SK-N-SH (cell line): Measurements from ENCODE around the gene HEPHL1. TPM values are rescaled to one million over a fixed set of nuclear protein-coding genes. Genes with fewer than 3 reads are reported as not detected.
"Not testable (repeated sequence)": the region's sequence is repeated elsewhere in the genome, so short reads cannot be mapped to it uniquely, and the experiment has no call there.

Source experiments
- CTCF ChIA-PET: fragments of 300-600, 350-600 bp; formaldehyde crosslinking; extraction: SDS; loops from one replicate; lab custom pipeline; 2021; lab: Yijun Ruan, JAX
- POLR2A ChIA-PET: fragments of 350-600 bp; sonication (Branson Sonifier 250); formaldehyde crosslinking; extraction: SDS; loops from one replicate; lab custom pipeline; 2020; ENCODE audit warnings: antibody characterized with exemption, inconsistent platforms; lab: Yijun Ruan, JAX
- DNase-seq: peaks from one replicate; pipeline ENCODE4 v3.0.0; 2012
- H2AFZ ChIP-seq: fragments of 200-600 bp; sonication (generic); 2 replicates; pipeline ENCODE4 v1.8.1; 2016; ENCODE audit warnings: antibody characterized with exemption, mild to moderate bottlenecking, low read depth
- H3F3A ChIP-seq: fragments of 200-600 bp; sonication (generic); replicated peaks from 2 replicates; pipeline ENCODE3; 2016; ENCODE audit warnings: antibody characterized with exemption, mild to moderate bottlenecking; ENCODE audit not compliant: insufficient read depth
- H3K27ac ChIP-seq, 2 experiments: fragments of 200-500 bp in 1 of 2; fragments of 200-600 bp in 1 of 2; sonication (Bioruptor generic) in 1 of 2; sonication (generic), shearing (Covaris generic) in 1 of 2; 2 replicates each; pipeline versions ENCODE4 v1.5.1 to v1.6.1; 2014 to 2016; ENCODE audit warnings: low read depth in 2 of 2, inconsistent platforms in 1 of 2, low read length in 1 of 2, mild to moderate bottlenecking in 1 of 2, mixed read lengths in 1 of 2
- H3K27me3 ChIP-seq: fragments of 200-600 bp; sonication (generic), shearing (Covaris generic); 2 replicates; pipeline ENCODE4 v1.6.1; 2016; ENCODE audit warnings: mixed run types; ENCODE audit not compliant: insufficient read depth
- H3K36me3 ChIP-seq, 2 experiments: fragments of 200-500 bp in 1 of 2; fragments of 200-600 bp in 1 of 2; sonication (Bioruptor generic) in 1 of 2; sonication (generic) in 1 of 2; replicated peaks in 1 of 2; 2 replicates each; pipeline versions ENCODE3 to v1.5.1; 2014 to 2016; ENCODE audit warnings: low read length in 1 of 2, mild to moderate bottlenecking in 1 of 2; ENCODE audit not compliant: insufficient read depth in 2 of 2, control insufficient read depth in 1 of 2
- H3K4me1 ChIP-seq, 2 experiments: fragments of 200-500 bp in 1 of 2; fragments of 200-600 bp in 1 of 2; sonication (Bioruptor generic) in 1 of 2; sonication (generic), shearing (Covaris generic) in 1 of 2; 2 replicates each; pipeline versions ENCODE4 v1.5.1 to v1.6.1; 2014 to 2016; ENCODE audit warnings: low read depth in 1 of 2, low read length in 1 of 2, mixed run types in 1 of 2; ENCODE audit not compliant: insufficient read depth in 2 of 2, control insufficient read depth in 1 of 2
- H3K4me2 ChIP-seq: fragments of 200-600 bp; sonication (generic), shearing (Covaris generic); 2 replicates; pipeline ENCODE4 v1.6.1; 2017; ENCODE audit warnings: mixed run types
- H3K4me3 ChIP-seq, 2 experiments: fragments of 200-500 bp in 1 of 2; fragments of 200-600 bp in 1 of 2; sonication (Bioruptor generic) in 1 of 2; sonication (generic), shearing (Covaris generic) in 1 of 2; 2 replicates each; pipeline versions ENCODE4 v1.5.1 to v1.8.1; 2014 to 2016; ENCODE audit warnings: low read depth in 2 of 2, inconsistent platforms in 1 of 2, low read length in 1 of 2, mild to moderate bottlenecking in 1 of 2, mixed read lengths in 1 of 2, moderate library complexity in 1 of 2
- H3K79me2 ChIP-seq: fragments of 200-600 bp; sonication (generic); 2 replicates; pipeline ENCODE4 v1.8.1; 2017; ENCODE audit warnings: mild to moderate bottlenecking; ENCODE audit not compliant: insufficient read depth
- H3K9ac ChIP-seq: fragments of 200-600 bp; sonication (generic); 2 replicates; pipeline ENCODE4 v1.6.1; 2017; ENCODE audit warnings: mixed run types
- H3K9me2 ChIP-seq: fragments of 200-600 bp; sonication (generic); 2 replicates; pipeline ENCODE4 v1.6.1; 2017; ENCODE audit warnings: mixed run types
- H3K9me3 ChIP-seq: fragments of 200-600 bp; sonication (generic); 2 replicates; pipeline ENCODE4 v1.6.1; 2017; ENCODE audit warnings: mixed run types, mild to moderate bottlenecking, moderate library complexity
- H4K20me1 ChIP-seq: fragments of 200-600 bp; sonication (generic); 2 replicates; pipeline ENCODE4 v1.6.1; 2017; ENCODE audit warnings: mild to moderate bottlenecking, mixed run types; ENCODE audit not compliant: insufficient read depth
- FOSL2 ChIP-seq: IDR thresholded peaks from 2 replicates; pipeline ENCODE4 v1.4.0; 2012; ENCODE audit warnings: low read depth, mild to moderate bottlenecking, moderate library complexity, borderline replicate concordance
- FOXJ3 ChIP-seq: sonication (generic); formaldehyde crosslinking; IDR thresholded peaks from 2 replicates; pipeline ENCODE4 v1.5.1; 2020; ENCODE audit warnings: mild to moderate bottlenecking, missing genetic modification reagents
- RXRA ChIP-seq: IDR thresholded peaks from 2 replicates; pipeline ENCODE4 v1.4.0; 2012; ENCODE audit warnings: low read depth, mild to moderate bottlenecking, borderline replicate concordance
- TAF1 ChIP-seq: IDR thresholded peaks from 2 replicates; pipeline ENCODE4 v1.6.1; 2012; ENCODE audit warnings: low read depth, mild to moderate bottlenecking, low read length, moderate library complexity, borderline replicate concordance
- WGBS: methylation state at CpG from one replicate; pipeline ENCODE4 v1.1.6; 2017; ENCODE audit warnings: low lambda C conversion rate; 5-methylcytosine and 5-hydroxymethylcytosine counted together
- polyA plus RNA-seq, 3 experiments: library from polyadenylated mRNA; depleted of rRNA; stranded (reverse); fragments of >200 nt; gene quantifications; 2 replicates each; pipeline ENCODE4 v1.2.3, GENCODE V29; 2012
- TF ChIP-seq, protein P1 (sequence below): IDR thresholded peaks from 2 replicates; pipeline ENCODE4 v1.6.1; 2012; ENCODE audit warnings: mild to moderate bottlenecking, low read depth, low read length, moderate library complexity
- TF ChIP-seq, protein P2 (sequence below): fragments of 200-600 bp; sonication (generic); IDR thresholded peaks from 2 replicates; pipeline ENCODE4 v1.6.1; 2017; ENCODE audit warnings: antibody characterized with exemption, mild to moderate bottlenecking, moderate library complexity

The HEPHL1 gene
- polyA plus RNA-seq, 1 of the 3 experiments (the other 2 are of a cell fraction), result not detected

DNA sequence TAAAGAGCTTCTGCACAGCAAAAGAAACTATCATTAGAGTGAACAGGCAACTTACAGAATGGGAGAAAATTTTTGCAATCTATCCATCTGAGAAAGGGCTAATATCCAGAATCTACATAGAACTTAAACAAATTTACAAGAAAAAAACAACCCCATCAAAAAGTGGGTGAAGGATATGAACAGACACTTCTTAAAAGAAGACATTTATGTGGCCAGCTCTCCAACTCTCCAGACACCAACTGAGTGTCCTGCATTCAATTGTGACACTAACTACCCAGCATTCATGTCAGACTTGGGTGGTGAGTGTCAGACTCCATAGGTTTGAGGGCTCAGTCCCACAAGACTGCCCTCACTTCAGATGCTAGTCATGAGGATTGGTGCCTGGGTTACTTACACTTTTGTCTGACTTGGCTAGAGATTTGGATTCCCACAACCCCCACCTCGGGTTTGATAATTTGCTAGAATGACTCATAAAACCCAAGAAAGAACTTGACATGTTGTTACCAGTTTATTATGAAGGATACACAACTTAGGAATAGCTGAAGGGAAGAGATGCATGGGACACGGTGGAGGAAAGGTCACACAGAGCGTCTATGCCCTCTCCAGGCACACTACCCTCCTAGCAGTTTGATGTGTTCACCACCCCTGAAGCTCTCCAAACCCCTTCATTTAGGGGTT lies 44.4 kb upstream of the HEPHL1 start:
- H3K27ac ChIP-seq, H3K4me2 ChIP-seq, H3K9me3 ChIP-seq, POLR2A ChIA-PET, H3K27me3 ChIP-seq, H2AFZ ChIP-seq, H4K20me1 ChIP-seq, H3K36me3 ChIP-seq, H3K9ac ChIP-seq, CTCF ChIA-PET, H3K9me2 ChIP-seq, H3K4me1 ChIP-seq, H3F3A ChIP-seq, H3K79me2 ChIP-seq, DNase-seq, H3K4me3 ChIP-seq: not testable (repeated sequence)
- 0% methylated on average over 3 of the region's 3 CpGs for WGBS

DNA sequence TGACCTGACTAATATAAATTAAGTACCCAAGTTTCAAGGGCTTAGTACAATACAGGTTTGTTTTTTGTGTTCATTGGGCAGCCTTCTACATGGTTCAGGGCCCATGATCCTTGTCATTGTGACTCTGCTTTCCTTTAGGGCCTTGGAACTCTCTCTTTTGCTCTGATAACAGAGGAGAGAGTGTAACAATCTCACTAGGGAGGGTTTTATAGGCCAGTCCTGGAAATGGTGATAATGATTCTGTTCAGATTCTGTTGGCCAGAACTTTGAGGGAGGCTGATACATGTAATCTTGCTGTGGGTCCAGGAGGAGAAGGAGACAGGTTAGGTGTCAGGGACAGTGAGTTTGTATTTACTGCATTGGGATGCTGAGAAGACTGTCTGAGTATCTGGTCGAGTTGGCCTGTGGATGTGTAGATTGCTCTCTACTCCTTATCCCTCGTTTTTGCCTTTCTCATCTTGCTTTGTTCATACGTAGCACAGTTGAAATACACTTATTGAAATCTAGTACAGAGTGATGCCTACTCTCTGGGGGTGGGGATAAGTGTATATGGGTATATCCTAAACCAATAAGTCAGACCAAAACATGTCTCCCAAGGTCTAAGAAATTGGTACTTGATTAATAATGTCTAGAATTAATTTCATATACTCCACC lies 37.5 kb upstream of the HEPHL1 start:
- H3K4me3 ChIP-seq, result no peak overlapping the region
- 4% methylated on average over 3 of the region's 3 CpGs for WGBS
- H3K27me3 ChIP-seq, result no peaks in the 10 kb centered on the region
- ChIA-PET CTCF (no interaction called here), POLR2A (no interaction called here)
- no peaks in the 10 kb centered on the region for H3K36me3 ChIP-seq
- no peak overlapping the region for H2AFZ ChIP-seq
- no peaks in the 10 kb centered on the region; a peak in 1 of 4 replicates for H3K4me1 ChIP-seq
- no peak for DNase-seq
- H3K9me2 ChIP-seq, result no peaks in the 10 kb centered on the region
- H3K9me3 ChIP-seq, result no peaks in the 10 kb centered on the region
- no peak overlapping the region for H3K4me2 ChIP-seq
- no peaks in the 10 kb centered on the region for H3F3A ChIP-seq
- TF ChIP-seq, protein P1, sequence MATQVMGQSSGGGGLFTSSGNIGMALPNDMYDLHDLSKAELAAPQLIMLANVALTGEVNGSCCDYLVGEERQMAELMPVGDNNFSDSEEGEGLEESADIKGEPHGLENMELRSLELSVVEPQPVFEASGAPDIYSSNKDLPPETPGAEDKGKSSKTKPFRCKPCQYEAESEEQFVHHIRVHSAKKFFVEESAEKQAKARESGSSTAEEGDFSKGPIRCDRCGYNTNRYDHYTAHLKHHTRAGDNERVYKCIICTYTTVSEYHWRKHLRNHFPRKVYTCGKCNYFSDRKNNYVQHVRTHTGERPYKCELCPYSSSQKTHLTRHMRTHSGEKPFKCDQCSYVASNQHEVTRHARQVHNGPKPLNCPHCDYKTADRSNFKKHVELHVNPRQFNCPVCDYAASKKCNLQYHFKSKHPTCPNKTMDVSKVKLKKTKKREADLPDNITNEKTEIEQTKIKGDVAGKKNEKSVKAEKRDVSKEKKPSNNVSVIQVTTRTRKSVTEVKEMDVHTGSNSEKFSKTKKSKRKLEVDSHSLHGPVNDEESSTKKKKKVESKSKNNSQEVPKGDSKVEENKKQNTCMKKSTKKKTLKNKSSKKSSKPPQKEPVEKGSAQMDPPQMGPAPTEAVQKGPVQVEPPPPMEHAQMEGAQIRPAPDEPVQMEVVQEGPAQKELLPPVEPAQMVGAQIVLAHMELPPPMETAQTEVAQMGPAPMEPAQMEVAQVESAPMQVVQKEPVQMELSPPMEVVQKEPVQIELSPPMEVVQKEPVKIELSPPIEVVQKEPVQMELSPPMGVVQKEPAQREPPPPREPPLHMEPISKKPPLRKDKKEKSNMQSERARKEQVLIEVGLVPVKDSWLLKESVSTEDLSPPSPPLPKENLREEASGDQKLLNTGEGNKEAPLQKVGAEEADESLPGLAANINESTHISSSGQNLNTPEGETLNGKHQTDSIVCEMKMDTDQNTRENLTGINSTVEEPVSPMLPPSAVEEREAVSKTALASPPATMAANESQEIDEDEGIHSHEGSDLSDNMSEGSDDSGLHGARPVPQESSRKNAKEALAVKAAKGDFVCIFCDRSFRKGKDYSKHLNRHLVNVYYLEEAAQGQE, result no peak
- no peak for TF ChIP-seq FOXJ3 (CRISPR knock-in tag)
- TF ChIP-seq, protein P2, sequence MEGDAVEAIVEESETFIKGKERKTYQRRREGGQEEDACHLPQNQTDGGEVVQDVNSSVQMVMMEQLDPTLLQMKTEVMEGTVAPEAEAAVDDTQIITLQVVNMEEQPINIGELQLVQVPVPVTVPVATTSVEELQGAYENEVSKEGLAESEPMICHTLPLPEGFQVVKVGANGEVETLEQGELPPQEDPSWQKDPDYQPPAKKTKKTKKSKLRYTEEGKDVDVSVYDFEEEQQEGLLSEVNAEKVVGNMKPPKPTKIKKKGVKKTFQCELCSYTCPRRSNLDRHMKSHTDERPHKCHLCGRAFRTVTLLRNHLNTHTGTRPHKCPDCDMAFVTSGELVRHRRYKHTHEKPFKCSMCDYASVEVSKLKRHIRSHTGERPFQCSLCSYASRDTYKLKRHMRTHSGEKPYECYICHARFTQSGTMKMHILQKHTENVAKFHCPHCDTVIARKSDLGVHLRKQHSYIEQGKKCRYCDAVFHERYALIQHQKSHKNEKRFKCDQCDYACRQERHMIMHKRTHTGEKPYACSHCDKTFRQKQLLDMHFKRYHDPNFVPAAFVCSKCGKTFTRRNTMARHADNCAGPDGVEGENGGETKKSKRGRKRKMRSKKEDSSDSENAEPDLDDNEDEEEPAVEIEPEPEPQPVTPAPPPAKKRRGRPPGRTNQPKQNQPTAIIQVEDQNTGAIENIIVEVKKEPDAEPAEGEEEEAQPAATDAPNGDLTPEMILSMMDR, result no peak
- TF ChIP-seq FOSL2, result no peak
- no peak for TF ChIP-seq RXRA
- TF ChIP-seq TAF1, result no peak
- no peaks in the 10 kb centered on the region for H4K20me1 ChIP-seq
- H3K27ac ChIP-seq, result no peak overlapping the region
- no peaks in the 10 kb centered on the region for H3K79me2 ChIP-seq
- H3K9ac ChIP-seq, result no peak overlapping the region
